ENCODE measurements around the gene NCS1.

Gene NCS1

GRCh38 chr9:130187523-130187846 lies 15.3 kb downstream of the NCS1 start:
- TF ChIP-seq USF1 (IDR thresholded peaks at IDR 0.05) (no peak), ZBTB7A (IDR thresholded peaks at IDR 0.05; ENCODE audit: low read depth) (0 out of 2 replicates have a peak, but pooled peaks have one; percentile 20)

GRCh38 chr9:130188860-130189481 lies 16.8 kb downstream of the NCS1 start:
- no peak for TF ChIP-seq MAX (IDR thresholded peaks at IDR 0.05)
- 0 out of 2 replicates have a peak, but pooled peaks have one; percentile 11 for TF ChIP-seq TAF1 (IDR thresholded peaks at IDR 0.05; ENCODE audit: low read depth)

GRCh38 chr9:130189840-130190239 lies 17.6 kb downstream of the NCS1 start:
- no peak for TF ChIP-seq TEAD4 (IDR thresholded peaks at IDR 0.05)
- no peak for TF ChIP-seq MAX (IDR thresholded peaks at IDR 0.05)
- no peak for TF ChIP-seq REST (IDR thresholded peaks at IDR 0.05; ENCODE audit: low read depth)
- no peak for TF ChIP-seq USF1 (IDR thresholded peaks at IDR 0.05)
- TF ChIP-seq CEBPB (IDR thresholded peaks at IDR 0.05), result no peak
- no peak for TF ChIP-seq TCF12 (IDR thresholded peaks at IDR 0.05; ENCODE audit: low read depth)

- no peak for TF ChIP-seq ZBTB7A (IDR thresholded peaks at IDR 0.05; ENCODE audit: low read depth)
- no peak for TF ChIP-seq CREB1 (IDR thresholded peaks at IDR 0.05; ENCODE audit: low read depth)
- no peak for TF ChIP-seq TAF1 (IDR thresholded peaks at IDR 0.05; ENCODE audit: low read depth)
- no peak for TF ChIP-seq FOXM1 (IDR thresholded peaks at IDR 0.05; ENCODE audit: borderline replicate concordance, low read depth)
- no peak for TF ChIP-seq MAX (IDR thresholded peaks at IDR 0.05)
- no peak for TF ChIP-seq NFIC (IDR thresholded peaks at IDR 0.05)
- TF ChIP-seq EGR1 (IDR thresholded peaks at IDR 0.05), result no peak
- TF ChIP-seq REST (IDR thresholded peaks at IDR 0.05; ENCODE audit: low read depth), result no peak
- no peak for TF ChIP-seq EP300 (IDR thresholded peaks at IDR 0.05; ENCODE audit: borderline replicate concordance)
- no peak for TF ChIP-seq YY1 (IDR thresholded peaks at IDR 0.05; ENCODE audit: low read depth)
- no peak for TF ChIP-seq CEBPB (IDR thresholded peaks at IDR 0.05)
- TF ChIP-seq RAD21 (IDR thresholded peaks at IDR 0.05; ENCODE audit: low read depth), result no peak
- TF ChIP-seq USF1 (IDR thresholded peaks at IDR 0.05), result no peak
- TF ChIP-seq TEAD4 (IDR thresholded peaks at IDR 0.05), result no peak
- no peak for TF ChIP-seq TCF12 (IDR thresholded peaks at IDR 0.05; ENCODE audit: low read depth)
Measured at GRCh38 chr9:130191068-130191748, 19.0 kb downstream of the NCS1 start.

- no peak for TF ChIP-seq CEBPB (IDR thresholded peaks at IDR 0.05)
- no peak for TF ChIP-seq USF1 (IDR thresholded peaks at IDR 0.05)
- no peak for TF ChIP-seq ZBTB7A (IDR thresholded peaks at IDR 0.05; ENCODE audit: low read depth)
- no peak for TF ChIP-seq CREB1 (IDR thresholded peaks at IDR 0.05; ENCODE audit: low read depth)
- TF ChIP-seq MAX (IDR thresholded peaks at IDR 0.05), result no peak
- TF ChIP-seq NFIC (IDR thresholded peaks at IDR 0.05), result no peak
- TF ChIP-seq TCF12 (IDR thresholded peaks at IDR 0.05; ENCODE audit: low read depth), result no peak
- no peak for TF ChIP-seq TEAD4 (IDR thresholded peaks at IDR 0.05)
- TF ChIP-seq YY1 (IDR thresholded peaks at IDR 0.05; ENCODE audit: low read depth), result no peak
- TF ChIP-seq FOXM1 (IDR thresholded peaks at IDR 0.05; ENCODE audit: borderline replicate concordance, low read depth), result no peak
- no peak for TF ChIP-seq RAD21 (IDR thresholded peaks at IDR 0.05; ENCODE audit: low read depth)
- TF ChIP-seq EGR1 (IDR thresholded peaks at IDR 0.05), result no peak
Measured at GRCh38 chr9:130191749-130192120, 19.5 kb downstream of the NCS1 start.

Measured in Ishikawa (cell line).